Measurements from ENCODE around the gene DIO3.
A peak's percentile ranks its signal among the peaks of the same experiment; 100 is the strongest.

DIO3 gene

DNA sequence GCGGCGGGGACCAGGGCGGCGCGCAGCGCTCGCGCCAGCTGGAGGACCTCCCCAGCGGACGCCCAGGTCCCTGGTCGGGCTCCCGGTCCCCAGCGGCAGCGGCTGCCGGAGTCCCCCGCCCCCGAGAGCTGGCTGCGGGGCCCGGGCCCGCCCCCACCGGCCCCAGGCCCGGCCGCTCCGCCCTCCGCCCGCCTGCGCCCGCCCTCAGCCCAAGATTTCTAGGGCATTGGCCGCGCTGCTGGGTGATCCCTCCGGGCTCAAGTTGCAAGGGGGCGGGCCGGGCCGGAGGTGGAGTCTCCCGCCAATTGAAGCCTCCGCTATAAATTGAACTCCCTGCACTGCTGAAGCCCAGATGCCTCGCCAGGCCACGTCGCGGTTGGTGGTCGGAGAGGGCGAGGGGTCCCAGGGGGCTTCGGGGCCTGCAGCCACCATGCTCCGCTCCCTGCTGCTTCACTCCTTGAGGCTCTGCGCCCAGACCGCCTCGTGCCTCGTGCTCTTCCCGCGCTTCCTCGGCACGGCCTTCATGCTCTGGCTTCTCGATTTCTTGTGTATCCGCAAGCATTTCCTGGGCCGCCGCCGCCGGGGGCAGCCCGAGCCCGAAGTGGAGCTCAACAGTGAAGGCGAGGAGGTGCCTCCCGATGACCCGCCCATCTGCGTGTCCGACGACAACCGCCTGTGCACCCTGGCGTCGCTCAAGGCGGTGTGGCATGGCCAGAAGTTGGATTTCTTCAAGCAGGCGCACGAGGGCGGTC, at the start of gene DIO3:
Gene DIO3, plus strand, starts transcription at position 351 of the 752 bp plus-strand sequence.
- DNase-seq: no peak

DNA sequence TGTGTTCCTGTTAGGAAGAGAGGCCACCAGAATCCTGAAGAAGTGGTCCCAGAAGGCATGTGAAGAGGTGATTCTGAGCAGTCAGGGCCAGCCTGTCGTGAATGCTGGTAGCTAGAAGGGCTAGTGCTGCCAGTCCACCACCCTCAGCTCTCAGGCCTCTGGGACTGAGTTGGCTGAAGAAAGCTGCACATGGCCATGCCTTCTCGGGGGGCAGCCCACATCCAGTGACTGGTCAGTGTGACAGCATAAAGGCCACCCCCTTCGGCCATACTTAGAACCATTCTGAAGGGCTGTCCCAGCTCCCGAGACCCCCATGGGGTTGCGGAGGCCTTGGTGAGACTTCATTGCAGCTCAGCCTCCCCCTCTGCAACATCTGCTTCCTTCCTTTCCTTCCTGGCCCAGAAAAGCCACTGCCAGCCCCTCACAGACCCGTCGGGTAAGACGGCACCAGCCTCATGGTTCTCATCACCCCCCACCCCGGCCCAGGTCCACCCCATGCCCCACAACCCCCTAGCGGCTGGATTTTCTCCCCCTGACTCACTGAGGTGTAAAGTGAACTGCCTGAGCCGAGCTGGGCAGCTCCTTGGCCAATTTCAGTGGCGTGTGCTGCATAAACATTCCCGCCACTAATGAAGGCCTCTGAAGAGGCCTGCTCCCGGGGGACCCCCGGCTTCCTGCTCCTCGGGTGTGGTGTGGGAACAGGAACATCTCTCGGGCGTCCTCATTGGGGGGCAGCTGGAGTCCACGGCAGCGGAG, 49.5 kb upstream of the DIO3 start:
- no peak for DNase-seq

DNA sequence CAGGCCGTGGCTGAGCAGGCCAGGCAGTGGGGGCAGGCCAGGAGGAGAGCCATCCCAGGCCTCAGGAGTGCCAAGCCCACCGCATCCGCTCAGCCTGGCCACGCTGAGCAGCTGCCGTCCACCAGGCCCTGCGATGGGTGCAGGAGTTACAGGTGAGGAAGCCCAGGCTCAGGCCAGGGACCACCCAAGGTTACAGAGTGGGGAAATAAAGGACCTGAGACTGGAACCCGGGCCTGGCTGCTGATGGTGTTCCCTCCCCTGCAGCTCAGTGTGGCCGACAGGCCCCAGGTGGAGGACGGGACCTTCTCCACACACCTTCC, 49.0 kb upstream of the DIO3 start:
- DNase-seq: no peak

DNA sequence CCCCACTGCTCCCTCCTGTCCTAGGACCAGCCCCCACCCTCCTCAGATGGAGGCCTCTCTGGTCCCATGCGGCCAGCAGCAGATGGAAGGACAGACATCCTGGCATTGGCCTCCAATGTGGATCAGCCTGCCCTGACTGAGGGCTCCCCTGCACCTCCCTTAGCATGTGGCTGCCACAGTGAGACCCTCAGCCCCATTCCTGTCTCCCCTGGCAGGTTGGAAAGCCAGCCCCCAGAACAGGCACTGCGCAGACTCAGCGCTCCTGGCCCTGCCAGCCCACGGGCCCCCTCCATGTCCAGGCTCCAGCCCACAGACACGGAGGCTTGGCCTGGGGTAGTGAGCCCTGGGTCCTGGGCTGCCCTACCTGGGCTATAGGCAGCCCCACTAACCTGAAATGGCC, 47.2 kb upstream of the DIO3 start:
- no peak for DNase-seq

DNA sequence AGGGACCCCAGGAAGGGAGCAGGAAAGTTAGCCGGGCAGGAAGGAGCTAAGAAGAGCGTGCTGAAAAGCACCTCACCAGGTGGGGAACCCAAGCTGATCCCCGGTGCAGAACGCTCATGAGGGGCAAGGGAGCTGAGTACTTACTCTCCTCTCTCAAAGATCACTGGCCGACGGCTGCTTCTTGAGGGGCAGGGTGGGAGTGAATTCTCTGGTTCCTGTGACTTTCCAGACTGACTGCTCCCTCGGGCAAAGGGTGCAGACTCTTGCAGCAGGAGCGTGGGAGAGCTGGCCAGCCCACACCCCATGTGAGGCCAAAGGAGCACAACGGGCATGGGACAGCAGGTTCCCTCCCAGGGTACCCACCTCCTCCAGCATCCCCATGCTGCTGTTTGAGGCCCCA, 44.9 kb upstream of the DIO3 start:
- no peak for DNase-seq

DNA sequence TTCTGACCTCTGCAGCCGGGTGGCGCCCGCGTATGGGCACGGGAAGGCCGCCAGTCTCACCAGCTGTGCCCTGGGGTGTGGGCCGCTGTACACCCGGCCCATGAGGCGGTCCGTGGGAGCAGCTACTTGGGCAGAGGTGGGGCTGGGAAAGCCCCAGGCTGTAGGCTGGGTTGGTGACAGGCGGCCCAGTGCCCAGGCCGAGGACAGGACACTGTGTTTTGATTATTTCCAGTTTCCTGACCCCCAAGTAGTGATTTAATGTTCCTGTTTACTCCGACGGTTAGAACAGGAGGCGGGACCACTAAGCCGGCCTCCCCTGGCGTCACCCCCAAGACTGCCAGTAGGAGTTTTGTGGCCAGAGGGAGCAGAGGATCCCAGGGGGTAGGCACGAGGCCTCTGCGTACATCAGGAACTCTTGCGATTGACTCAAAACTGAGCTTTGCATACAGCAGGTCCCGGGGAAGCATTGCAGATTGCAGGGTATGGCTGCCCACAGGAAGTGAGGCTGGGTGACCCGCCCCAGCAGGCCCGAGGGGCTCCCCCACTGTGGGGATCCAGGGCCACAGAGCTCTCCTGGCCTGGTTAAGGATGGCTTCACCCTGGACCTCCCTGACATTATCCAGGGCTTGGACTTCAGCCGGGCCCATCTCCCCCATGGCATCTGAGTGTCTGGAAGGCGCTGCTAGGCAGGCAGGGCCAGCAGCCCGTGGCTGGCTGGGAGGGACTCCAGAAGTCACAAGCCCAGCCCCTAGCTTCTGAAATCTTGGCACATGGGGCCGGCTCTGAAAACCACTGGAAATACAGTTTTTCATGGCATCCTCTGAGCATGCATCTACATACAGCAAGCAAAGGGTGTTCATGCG, 42.5 kb upstream of the DIO3 start:
- DNase-seq: no peak

DNA sequence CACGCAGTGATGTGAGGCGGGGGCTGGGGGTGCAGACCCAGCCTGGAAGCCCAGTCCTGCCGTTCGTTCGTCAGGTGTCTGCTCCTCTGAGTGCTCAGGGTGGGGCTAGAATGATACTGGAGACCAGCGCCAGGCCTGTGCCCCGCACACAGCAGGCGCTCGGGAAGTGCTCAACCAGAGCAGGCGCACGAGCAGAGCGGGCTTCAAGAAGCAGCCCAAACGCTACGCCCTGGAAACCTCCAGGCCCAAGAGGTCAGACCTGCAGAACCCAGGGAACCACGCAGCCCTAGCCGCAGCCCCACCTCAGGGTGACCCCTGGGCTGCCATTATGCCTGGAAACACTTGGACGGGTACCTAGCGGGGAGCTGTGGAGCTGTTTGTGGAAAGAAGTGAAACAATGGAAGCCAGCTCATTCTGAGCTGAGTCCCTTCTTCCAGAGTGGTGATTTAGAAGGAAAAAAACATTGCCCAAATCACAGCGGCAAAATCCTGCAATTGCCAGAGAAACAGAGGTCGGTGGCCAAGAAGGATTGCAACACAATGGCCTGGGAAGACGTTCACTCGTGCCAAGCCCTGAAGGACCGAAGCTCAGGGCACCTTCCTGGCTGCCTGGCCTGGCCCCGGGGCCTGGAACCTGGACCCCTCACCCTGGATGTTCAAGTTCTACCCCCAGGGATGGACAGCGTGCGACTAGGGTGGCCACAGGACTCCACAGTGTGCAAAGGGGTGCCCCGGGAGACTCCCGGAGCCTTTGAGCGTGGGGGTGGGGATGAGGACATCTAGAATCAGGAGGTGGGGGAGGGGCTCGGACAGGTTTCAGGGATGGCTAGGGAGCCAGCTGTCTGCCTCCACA, 40.4 kb upstream of the DIO3 start:
- no peak for DNase-seq

DNA sequence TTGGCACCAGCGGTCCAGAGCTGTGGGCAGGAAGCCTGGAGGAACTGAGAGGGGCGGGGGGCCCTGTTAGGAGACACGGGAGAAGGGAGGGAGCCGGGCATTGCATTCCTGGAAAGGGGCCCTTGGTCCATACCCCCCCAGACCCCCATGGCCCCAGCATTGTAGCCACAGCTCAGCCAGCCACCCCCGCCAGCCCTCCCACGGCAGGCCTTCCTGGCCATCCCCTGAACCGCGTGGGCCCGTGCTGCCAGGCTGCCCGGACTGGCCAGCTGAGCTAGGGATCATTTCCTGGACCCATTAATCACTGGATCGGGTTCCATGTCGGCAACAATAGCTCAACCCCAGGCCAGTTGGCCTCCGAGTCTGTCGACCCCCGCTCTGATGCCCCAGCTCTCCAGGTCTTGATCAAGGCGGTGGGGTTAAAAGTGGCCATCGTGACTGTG, 39.8 kb upstream of the DIO3 start:
- DNase-seq: no peak

DNA sequence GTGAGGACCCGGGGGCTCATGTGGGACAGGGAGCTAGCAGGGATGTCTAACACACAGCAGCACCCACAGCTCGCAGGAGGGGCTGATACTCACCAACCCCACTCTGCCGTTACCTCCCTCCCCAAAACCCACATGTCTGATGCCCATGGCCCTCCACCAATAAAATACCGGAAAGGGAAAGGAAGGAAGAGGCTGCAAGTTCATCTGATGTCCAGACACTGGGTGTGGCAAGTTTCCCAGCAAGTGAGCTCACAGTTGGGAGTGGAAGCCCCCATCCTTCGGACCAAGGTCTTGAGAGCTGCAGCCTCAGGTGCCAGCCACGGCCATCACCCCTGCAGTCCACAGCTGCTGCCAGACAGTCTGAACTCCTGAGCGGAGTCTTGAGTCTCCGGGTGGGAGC, 39.3 kb upstream of the DIO3 start:
- DNase-seq: no peak

DNA sequence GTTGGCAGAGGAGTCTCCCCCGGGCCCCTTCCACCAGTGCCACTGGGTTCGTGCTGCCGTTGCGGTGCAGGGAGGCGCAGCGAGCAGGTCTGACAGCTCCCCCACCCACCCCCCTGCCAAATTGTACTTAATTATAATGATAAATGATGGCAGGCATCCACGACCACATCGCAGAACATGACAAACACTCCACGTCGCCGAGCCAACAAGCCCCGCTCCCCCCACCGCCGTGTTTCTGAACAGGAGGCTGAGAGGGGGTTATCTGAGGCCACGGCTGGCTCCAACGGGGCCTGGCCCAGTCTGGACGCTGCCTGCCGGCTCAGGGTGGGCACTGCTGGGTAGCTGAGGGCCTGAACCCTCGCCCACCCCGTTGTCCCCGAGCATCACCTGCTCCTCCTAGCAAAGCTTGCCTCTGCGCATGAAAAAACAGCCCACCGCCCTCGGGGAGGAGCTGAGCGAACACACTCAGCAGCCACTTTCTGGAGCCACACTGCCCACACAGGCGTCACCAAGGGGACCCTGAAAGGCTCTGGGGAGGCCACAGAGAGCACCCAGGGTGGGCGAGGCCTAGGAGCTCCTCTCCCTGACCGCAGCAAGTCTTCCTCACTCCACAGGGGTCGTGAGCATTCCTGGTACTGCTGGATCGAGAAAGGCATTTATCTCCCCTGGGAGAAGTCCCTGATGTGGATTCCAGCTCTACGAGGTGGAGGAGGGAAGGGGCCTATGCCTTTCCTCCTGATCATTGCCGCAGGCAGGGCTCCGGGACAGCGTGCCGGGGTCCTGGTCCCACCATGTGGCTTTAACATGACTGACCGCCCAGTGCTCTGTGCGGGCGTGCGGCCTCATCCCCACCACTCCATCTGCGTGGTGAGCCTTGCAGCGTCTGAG, 35.4 kb upstream of the DIO3 start:
- DNase-seq: peak; percentile 92

DNA sequence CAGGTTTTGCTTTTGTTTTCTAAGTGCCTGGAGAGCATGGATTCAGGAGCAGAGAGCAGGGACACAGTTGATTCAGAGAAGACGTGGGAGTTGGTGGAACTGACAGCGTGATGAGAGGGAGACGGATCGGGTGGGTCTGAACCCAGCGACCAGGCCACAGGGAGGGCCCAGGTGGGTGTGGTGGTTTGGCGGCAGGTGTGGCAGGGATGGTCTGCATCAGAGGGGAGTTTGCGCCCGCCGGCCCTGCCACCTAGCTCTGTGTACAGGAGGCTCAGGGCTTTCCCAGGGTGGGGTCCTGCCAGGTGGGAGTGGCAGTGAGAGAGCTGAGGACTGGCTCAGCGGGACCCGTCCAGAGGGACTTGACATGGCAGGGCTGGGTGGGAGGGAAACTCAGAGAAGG, 33.3 kb upstream of the DIO3 start:
- no peak for DNase-seq

DNA sequence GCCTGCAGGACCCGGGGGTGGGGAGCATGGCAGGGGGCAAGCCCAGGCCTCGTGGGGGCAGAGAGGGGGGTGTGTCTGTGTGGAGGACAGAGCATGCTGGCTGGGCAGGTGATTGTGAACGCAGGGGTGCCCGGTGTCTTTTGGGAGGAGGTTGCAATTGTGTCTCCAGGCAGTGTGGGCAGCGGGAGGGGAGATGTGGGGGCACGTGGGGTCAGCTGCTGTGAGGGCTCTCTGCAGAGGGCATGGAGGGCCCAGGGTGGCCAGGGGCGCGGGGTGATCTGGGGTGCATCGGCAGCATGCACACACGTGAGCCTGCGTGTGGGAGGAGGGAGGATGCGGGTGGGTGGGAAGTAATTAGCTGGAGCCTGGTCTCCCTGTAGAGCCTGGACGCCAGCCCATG, 32.2 kb upstream of the DIO3 start:
- DNase-seq: no peak

DNA sequence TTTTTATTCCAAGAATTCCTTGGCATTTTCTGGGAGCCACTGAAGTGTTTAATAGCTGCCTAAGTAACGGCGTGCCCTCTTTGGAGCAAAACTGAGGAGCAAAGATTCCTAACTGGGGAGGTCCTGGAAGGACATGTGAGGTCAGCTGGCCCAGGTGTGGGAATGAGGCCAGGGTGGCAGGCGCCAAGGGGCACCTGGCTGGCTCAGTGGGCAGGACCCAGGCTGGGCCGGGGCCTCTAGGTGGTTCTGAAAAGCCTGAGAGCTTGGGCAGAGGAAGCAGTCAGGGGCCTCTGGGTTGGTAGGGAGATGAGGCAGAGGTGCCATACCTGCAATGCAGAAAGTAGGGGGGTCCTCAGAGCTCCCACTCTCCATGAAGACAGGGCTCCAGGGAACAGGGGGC, 27.1 kb upstream of the DIO3 start:
- no peak for DNase-seq

DNA sequence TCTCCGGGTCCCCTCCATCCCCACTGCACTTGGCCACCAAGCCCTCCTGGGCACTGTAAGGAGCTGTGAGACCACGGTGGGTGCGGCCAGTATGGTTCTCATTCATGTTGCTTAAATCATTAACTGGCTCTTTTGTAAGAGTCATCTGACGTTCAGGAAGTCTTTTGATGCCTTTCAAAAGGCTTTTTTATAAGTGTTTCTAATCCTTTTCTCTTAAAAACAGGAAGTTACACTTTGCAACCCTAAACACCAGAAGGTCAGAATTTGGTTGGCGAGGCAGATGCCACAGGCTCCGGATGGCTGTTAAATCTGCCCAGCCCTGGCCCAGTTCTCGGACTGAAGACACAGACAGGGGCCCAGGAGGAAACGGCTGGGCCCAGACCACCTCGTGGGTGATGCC, 26.1 kb upstream of the DIO3 start:
- DNase-seq: no peak

DNA sequence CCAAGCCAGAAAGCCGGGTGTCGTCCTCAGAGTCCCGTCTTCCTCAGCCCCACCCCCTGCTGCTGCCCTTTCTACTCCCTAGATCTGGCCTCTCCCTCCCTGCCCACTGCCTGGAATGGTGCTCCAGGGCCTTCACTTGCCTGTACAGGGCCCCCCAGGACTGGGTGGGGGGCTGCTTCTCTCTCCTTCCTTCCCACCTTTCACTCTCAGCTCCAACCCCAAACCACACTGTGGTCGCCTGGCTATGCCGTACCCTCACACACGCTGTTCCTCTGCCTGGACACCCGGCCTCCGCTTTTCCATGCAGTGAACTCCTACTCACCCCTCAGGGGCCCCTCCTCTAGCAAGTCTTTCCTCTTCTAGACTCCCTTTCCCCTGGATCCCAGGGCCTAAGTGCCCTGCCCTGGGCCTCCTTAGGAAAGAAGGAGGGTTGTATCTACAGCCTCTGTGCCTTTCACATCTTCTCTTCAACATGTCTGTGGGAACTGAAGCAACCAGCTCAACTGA, 25.5 kb upstream of the DIO3 start:
- DNase-seq: no peak

DNA sequence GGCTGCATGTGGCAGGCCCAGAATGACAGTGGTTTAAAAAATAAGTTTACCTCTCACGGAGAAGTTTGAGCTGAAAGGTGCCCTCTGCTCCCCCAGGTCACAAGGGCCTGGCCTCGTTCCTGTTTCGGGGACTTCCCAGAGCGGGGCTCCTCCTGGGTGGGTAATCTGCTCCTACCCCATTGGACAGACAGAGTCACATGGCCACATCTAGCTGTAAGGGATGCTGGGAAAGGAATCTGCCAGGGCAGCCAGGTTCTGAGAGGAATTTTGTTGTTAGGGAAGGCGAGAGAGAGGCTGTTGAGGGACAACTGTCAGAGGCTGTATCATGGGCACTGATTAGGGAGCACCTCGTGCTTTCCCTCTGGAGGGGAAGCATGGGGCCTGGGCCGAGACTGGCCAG, 24.0 kb upstream of the DIO3 start:
- no peak for DNase-seq

DNA sequence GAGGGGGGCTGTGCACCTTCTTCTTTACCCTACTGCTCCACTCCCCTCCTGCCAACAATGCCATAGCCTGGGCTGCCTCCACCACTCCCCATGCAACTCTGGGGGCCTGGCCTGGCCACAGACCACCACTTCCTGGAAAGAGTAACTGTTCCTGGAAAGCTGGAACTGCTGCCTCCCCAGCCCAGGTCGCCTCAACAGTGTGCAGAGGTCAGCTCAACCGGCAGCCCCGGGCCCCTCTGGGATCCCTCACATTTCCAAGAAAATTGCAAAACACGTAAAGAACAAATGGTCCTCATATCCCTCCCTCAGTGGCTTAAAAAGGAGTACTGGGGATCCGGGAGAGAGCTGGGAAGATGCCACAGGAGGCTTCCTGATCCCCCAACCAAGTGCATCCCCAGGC, 22.4 kb upstream of the DIO3 start:
- no peak for DNase-seq

DNA sequence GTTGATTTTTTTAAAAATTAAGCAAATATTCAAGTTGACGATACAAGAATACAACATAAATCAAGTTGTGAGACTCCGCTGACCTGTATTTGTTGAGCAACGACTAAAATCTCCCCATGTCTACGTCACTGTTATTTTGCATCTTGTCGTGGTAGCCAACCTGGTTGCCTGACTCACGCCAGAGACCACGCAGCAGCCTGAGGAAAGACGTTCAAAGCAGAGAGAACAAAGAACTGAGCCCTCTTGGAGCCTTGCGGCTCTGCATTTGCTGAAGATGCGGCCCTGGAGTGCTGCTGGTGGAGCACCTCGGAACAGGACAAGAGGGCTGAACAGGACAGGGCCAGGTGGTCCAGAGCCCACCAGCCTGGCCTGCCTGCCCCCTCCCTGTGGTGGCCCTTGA, 21.4 kb upstream of the DIO3 start:
- no peak for DNase-seq

DNA sequence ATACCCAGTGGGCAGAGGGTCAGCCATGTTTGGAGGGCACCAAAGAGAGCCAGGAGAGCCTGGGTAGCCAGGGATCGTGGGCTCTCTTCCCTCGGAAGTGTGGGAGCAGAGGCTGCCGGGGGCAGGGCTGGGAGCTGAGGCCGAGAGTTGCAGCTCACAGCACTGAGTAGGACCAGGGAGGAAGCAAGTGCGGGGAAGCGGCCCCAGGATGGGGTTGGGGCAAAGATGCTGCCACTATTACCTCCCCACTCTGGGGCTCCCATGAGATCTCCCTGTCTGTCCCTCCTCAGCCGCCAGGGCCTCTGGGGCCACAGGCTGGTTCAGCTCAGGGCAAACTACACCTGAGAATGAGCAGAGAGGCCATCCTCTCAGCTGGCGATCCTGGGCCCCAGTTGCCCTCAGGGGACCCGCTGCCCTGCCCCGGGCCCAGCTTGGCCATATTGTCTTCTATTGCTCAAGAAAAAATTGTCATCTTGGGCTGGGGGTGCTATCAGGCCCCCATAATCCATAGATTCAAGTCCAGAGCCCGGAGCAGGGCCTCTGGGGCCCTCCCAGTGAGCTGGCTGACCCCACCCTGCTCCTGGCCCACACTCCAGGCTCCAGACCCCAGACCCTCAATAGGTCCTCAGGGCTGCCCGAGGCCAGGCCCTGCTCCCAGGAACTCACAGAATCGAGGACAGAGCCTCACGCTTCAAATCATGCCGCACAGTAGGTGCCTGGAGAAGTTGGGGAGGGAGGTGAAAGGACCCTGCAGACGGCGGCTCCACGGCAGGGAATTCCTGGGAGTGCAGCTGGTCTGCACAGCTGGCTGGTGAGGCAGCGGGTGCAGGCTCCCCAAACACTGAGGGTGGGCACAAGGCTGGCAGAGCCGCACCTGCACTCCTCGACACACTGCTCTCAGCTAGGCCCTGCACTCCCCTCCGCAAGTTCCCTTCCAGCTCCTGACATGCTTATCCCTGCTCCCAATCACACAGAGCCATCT, 20.5 kb upstream of the DIO3 start:
- no peak for DNase-seq

DNA sequence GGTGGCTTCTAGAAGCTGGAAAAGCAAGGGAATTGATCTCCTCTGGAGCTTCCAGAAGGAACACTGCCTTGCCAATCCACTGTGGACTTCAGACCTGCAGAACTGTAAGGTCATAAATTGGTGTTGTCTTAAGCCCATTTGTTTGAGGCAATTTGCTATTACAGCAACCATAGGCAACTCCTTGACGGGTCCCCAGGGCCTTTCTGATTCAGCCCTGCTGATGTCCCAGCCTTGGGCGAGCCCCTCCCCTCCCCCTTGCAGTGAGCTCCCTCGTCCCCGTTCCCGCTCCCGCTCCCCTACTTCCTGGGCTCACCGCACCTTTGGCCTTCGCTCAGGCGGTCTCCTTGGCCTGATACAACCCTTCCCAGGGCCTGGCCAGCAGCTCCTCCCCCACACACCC, 18.9 kb upstream of the DIO3 start:
- no peak for DNase-seq
